ENCODE results near the gene MXRA7.

- TF ChIP-seq, protein P1, sequence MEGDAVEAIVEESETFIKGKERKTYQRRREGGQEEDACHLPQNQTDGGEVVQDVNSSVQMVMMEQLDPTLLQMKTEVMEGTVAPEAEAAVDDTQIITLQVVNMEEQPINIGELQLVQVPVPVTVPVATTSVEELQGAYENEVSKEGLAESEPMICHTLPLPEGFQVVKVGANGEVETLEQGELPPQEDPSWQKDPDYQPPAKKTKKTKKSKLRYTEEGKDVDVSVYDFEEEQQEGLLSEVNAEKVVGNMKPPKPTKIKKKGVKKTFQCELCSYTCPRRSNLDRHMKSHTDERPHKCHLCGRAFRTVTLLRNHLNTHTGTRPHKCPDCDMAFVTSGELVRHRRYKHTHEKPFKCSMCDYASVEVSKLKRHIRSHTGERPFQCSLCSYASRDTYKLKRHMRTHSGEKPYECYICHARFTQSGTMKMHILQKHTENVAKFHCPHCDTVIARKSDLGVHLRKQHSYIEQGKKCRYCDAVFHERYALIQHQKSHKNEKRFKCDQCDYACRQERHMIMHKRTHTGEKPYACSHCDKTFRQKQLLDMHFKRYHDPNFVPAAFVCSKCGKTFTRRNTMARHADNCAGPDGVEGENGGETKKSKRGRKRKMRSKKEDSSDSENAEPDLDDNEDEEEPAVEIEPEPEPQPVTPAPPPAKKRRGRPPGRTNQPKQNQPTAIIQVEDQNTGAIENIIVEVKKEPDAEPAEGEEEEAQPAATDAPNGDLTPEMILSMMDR (IDR thresholded peaks at IDR 0.05 in 4 of 5, conservative IDR thresholded peaks at IDR 0.05 in 1 of 5), result no peak
- no peak for TF ChIP-seq POLR2A (IDR thresholded peaks at IDR 0.05)
Measured at GRCh38 chr17:76644995-76645394, 65.8 kb downstream of the MXRA7 start.

Data from gastrocnemius medialis (tissue), 4 donors.